Retinal pigment epithelial cell (primary cell): ENCODE data around the gene TMEM94.

Source experiments
- DNase-seq: peaks from one replicate; pipeline ENCODE4 v3.0.0-alpha.2; 2010; ENCODE audit warnings: low read depth
- H3K4me3 ChIP-seq: 2 replicates; pipeline ENCODE4 v1.5.1; 2011; ENCODE audit warnings: mild to moderate bottlenecking, low read length, control low read depth, moderate library complexity
- TF ChIP-seq, protein P1 (sequence below): conservative IDR thresholded peaks from 2 replicates; pipeline ENCODE4 v1.5.1; 2011; ENCODE audit warnings: low read depth, low read length, control low read depth, inconsistent platforms

Gene TMEM94

GRCh38 chr17:75544250-75544649 is 87.8 kb downstream of the TMEM94 start:
- TF ChIP-seq, protein P1, sequence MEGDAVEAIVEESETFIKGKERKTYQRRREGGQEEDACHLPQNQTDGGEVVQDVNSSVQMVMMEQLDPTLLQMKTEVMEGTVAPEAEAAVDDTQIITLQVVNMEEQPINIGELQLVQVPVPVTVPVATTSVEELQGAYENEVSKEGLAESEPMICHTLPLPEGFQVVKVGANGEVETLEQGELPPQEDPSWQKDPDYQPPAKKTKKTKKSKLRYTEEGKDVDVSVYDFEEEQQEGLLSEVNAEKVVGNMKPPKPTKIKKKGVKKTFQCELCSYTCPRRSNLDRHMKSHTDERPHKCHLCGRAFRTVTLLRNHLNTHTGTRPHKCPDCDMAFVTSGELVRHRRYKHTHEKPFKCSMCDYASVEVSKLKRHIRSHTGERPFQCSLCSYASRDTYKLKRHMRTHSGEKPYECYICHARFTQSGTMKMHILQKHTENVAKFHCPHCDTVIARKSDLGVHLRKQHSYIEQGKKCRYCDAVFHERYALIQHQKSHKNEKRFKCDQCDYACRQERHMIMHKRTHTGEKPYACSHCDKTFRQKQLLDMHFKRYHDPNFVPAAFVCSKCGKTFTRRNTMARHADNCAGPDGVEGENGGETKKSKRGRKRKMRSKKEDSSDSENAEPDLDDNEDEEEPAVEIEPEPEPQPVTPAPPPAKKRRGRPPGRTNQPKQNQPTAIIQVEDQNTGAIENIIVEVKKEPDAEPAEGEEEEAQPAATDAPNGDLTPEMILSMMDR: no peak
- DNase-seq: no peak
- no peak overlapping the region for H3K4me3 ChIP-seq

DNA sequence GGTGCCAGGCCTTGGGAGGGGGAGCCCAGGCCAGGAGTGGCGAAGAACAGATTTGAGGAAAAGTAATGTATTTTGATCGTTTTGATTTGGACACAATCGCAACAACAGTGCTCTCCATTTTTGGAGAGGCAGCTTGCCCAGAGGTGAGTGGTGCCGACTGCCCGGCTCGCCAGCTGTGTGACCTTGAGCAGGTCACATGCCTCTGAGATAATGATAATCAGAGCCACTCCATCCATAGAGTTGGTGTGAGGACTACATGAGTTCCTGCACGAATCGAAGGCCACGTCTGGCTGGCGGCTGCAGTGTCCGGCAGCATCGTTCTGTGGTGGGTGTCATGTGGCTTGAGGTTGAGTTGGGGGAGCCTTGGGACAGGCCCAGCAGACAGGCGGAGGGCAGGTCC is 89.7 kb downstream of the TMEM94 start:
- no peak for DNase-seq
- TF ChIP-seq, protein P1: no peak
- H3K4me3 ChIP-seq: no peak overlapping the region

DNA sequence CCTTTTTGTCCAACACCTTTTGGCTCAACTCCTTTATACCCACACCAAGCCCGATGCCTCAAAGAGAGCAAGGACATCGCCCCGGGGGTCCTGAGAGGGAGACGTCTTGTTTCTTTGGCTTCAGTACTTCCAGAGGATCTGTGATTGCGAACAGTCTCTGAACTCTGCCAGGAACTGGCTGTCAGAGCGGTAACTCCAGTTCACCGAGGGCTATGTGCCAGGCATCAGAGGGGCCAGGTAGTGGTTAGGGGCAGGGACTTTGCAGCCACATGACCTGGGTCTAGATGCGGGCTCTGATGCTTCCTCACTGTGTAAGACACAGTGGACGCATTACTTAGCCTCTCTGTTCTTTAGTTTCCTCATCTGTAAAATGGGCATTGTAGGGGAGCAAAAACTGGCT is 90.7 kb downstream of the TMEM94 start:
- no peak for DNase-seq
- no peak overlapping the region for H3K4me3 ChIP-seq
- TF ChIP-seq, protein P1: no peak

GRCh38 chr17:75548813-75549212 is 92.4 kb downstream of the TMEM94 start:
- H3K4me3 ChIP-seq: no peak overlapping the region
- no peak for DNase-seq
- TF ChIP-seq, protein P1: no peak
